Lower lobe of right lung (tissue), 2 donors: ENCODE data around the gene MRGPRE. TPM values are rescaled to one million over a fixed set of nuclear protein-coding genes. Genes with fewer than 3 reads are reported as not detected.

Experiments
- ATAC-seq, 2 donors: fragments of 200-7000 bp; cut with Tn5 transposase; one replicate each; pipeline ENCODE4 v1.9.1; 2020 to 2022; ENCODE audit warnings: mild to moderate bottlenecking in 2 of 2, moderate library complexity in 2 of 2
- DNase-seq: peaks from one replicate; pipeline ENCODE4 v3.0.0-alpha.2; 2020
- H3K27ac ChIP-seq: fragments of 200-600 bp; one replicate; pipeline ENCODE4 v1.8.0; 2022
- H3K27me3 ChIP-seq: fragments of 200-600 bp; one replicate; pipeline ENCODE4 v1.8.0; 2022; ENCODE audit warnings: low read depth
- H3K36me3 ChIP-seq: fragments of 200-600 bp; one replicate; pipeline ENCODE4 v1.8.0; 2022; ENCODE audit warnings: mild to moderate bottlenecking
- H3K4me1 ChIP-seq: fragments of 200-600 bp; one replicate; pipeline ENCODE4 v1.8.0; 2022
- H3K4me3 ChIP-seq: fragments of 200-600 bp; one replicate; pipeline ENCODE4 v1.8.0; 2022; ENCODE audit warnings: mild to moderate bottlenecking
- H3K9me3 ChIP-seq: fragments of 200-600 bp; one replicate; pipeline ENCODE4 v1.8.0; 2022
- CTCF ChIP-seq: fragments of 200-600 bp; IDR thresholded peaks from one replicate; pipeline ENCODE4 v1.8.0; 2022; ENCODE audit warnings: antibody characterized with exemption, mild to moderate bottlenecking
- intact Hi-C: fragments of 100-400 bp; cut with DNase I; formaldehyde crosslinking; loops from one replicate; pipeline ENCODE4 v1.11.0; 2022
- total RNA-seq: library from RNA; stranded (reverse); fragmentation: NEBNext Ultra II Directional; extraction: Animal tissue kit (Norgen Biotek cat#: 25700); gene quantifications from one replicate; pipeline ENCODE4 v1.2.1, GENCODE V29; 2021
- donor health status: DM: no; HTN: yes; CAD: no; lungs with severe emphysema.

The MRGPRE gene
- total RNA-seq, 1 donor from 2014 or later: not detected

GRCh38 chr11:3196161-3197043 is 35.8 kb downstream of the MRGPRE start:
- no peaks in the 10 kb centered on the region for H3K36me3 ChIP-seq
- no peaks in the 10 kb centered on the region for H3K9me3 ChIP-seq
- H3K4me1 ChIP-seq: no peaks in the 10 kb centered on the region
- intact Hi-C loops: no loop called here
- no peak for TF ChIP-seq CTCF
- peaks cover 25% of the 10 kb centered on the region for H3K27me3 ChIP-seq
- ATAC-seq (no peak), DNase-seq (no peak)
- no peak overlapping the region for H3K27ac ChIP-seq
- no peak overlapping the region for H3K4me3 ChIP-seq

GRCh38 chr11:3195251-3196160 is 36.7 kb downstream of the MRGPRE start:
- intact Hi-C loops: no loop called here
- Histone ChIP-seq H3K4me1 (no peaks in the 10 kb centered on the region), H3K4me3 (no peak overlapping the region), H3K9me3 (no peaks in the 10 kb centered on the region), H3K27ac (no peak overlapping the region), H3K27me3 (peaks cover 17% of the 10 kb centered on the region), H3K36me3 (no peaks in the 10 kb centered on the region)
- TF ChIP-seq CTCF: peak; percentile 46
- ATAC-seq: peak; percentile 27 to 45
- peak; percentile 43 for DNase-seq

GRCh38 chr11:3194016-3194816 is 38.0 kb downstream of the MRGPRE start:
- Histone ChIP-seq H3K4me1 (no peaks in the 10 kb centered on the region), H3K27me3 (peaks cover 8% of the 10 kb centered on the region), H3K4me3 (no peak overlapping the region), H3K9me3 (no peaks in the 10 kb centered on the region), H3K27ac (no peak overlapping the region), H3K36me3 (no peaks in the 10 kb centered on the region)
- intact Hi-C loops: no loop called here
- TF ChIP-seq CTCF: no peak
- ATAC-seq (no peak), DNase-seq (no peak)

GRCh38 chr11:3193373-3194015 is 38.7 kb downstream of the MRGPRE start:
- TF ChIP-seq CTCF: no peak
- intact Hi-C loops: no loop called here
- Histone ChIP-seq H3K9me3 (no peaks in the 10 kb centered on the region), H3K36me3 (no peaks in the 10 kb centered on the region), H3K27ac (no peak overlapping the region), H3K4me1 (no peaks in the 10 kb centered on the region), H3K4me3 (no peak overlapping the region), H3K27me3 (peaks cover 8% of the 10 kb centered on the region)
- ATAC-seq: no peak
- DNase-seq: no peak
